ENCODE data around the gene PMPCA.

The PMPCA gene

GRCh38 chr9:136456258-136456657 lies 45.8 kb downstream of the PMPCA start:
- DNase-seq (ENCODE audit: low read depth): no peak

DNA sequence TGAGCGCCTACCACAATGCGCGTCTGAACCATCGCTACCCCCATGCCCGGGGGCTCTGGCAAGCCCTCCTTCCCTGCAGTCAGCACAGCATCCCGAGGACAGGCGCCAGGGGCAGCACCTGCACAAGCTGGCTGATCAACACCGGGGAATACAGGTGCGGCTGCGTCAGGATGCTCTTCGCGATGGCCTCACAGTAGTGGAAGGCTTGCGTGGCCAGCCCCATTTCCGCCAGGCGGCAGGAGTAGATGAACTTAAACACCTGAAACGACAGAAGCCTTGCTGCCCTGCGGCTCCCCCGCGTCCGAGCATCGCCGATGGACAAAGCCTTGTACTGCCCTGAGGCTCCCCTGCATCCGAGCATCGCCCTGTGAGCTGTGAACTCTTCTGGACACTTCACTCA lies 46.9 kb downstream of the PMPCA start:
- no peak for DNase-seq (ENCODE audit: low read depth)

DNA sequence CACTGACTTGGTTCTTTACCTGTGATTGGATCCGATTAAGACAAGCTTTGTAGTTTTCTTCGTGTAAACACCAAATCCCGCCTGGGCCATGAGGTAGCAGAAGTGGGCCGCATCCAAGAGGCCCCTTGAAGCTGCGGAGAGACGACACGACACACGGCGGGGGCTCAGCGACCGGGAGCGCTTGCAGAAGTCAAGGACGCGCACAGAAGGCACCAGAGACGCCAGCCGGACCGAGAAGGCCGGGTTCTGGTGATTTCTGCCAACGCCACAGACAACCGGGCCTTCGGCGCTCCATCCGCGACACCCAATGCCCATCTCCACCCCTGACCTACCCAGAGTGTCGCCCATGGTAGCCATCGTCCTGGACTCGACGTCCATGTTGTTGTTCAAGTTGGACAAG lies 49.0 kb downstream of the PMPCA start:
- DNase-seq (ENCODE audit: low read depth): no peak

DNA sequence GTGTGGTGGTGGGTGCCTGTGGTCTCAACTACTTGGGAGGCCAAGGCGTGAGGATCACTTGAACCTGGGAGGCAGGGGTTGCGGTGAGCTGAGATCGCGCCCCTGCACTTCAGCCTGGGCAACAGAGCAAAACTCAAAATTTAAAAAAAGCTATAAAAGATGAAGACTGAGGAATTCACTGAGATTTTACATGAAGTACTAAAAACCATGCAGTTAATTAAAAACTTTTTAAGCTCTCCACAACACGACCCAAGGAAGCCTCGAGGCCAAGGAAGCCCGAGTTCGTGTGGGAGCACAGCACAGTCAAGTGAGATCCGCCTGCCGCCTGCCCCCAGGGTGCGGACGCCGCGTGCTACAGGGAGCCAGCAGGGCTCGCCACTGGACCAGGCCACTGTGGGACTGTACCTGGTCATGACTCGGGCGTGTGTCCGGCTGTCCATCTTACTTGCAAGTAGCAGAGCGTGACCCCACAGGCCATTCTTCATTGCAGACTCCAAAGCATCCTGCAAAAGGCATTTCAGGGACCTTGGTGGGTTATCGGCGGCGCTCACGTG lies 50.4 kb downstream of the PMPCA start:
- DNase-seq (ENCODE audit: low read depth): no peak

- no peak for DNase-seq (ENCODE audit: low read depth)
Measured at GRCh38 chr9:136462664-136463063, 52.2 kb downstream of the PMPCA start.

- DNase-seq (ENCODE audit: low read depth): no peak
Measured at GRCh38 chr9:136463578-136463977, 53.1 kb downstream of the PMPCA start.

- DNase-seq (ENCODE audit: low read depth): no peak
Measured at GRCh38 chr9:136464241-136464640, 53.8 kb downstream of the PMPCA start.

DNA sequence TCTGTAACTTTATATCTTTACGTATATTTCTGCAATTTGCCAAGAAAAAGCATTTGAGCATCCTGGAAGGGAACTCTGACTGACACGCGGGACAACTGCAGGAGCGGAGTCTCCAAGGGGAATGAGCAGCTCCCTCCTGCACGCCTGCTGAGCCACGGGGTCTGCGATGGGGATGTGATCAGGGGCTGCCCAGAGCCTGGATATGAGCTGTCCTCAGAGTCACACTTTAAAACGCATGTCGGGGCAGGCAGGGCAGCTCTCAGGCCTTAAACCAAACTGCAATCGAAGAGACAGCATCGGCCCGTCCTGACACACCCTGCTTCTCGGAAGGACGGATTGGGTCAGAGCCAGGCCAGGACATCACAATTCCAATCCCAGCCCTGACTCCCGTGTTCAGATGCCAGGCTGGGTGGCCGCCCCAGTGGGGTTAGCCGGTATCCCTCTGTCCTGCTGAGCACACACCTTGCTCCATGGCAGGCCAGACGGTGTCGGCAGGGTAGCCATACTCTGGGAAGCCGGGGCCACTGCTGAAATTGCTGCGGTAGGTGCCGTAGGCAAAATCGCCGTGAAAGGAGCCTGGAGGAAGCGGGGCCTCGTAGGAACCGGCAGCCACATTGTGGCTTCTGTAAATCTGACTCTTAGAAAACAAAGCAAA lies 55.2 kb downstream of the PMPCA start:
- DNase-seq (ENCODE audit: low read depth): no peak

DNA sequence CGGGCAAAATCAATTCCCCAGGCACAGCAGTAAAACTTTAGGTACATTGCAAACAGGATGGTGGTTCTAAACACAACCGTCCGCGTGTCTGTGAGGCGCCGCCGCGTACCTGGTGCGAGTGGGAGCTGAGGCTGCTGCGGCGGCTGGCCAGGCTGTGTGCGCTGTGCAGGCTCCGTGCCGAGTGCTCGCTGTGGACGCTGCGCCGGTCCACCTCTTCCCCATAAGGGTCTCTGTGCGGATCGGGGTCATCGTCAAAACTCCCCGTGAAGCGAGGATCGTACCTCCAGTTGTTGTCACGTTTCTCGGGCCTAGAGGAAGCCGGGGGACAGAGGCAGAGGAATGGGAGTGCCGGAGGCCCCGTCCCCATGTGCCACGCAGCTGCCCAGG lies 55.7 kb downstream of the PMPCA start:
- no peak for DNase-seq (ENCODE audit: low read depth)

GRCh38 chr9:136467766-136468165 lies 57.3 kb downstream of the PMPCA start:
- DNase-seq (ENCODE audit: low read depth): no peak

DNA sequence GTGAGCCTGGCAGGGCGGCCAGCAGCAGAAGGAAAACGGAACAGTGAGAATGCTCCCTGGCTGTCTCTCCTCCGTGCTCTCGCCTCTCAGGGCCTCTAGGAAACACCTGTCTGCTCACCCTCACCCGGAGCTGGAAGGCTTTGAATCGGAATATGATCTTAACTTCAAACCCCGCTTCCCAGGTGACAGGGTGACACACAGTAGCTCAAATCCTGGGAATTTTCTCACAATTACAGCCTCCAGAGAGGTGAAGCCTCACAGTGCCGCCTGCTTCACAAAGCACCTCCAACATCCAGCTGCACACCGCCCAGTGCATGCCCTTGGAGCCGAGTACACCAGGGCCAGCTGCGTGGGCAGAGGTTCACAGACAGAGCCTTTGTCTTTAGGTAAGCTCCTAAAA lies 59.9 kb downstream of the PMPCA start:
- no peak for DNase-seq (ENCODE audit: low read depth)

GRCh38 chr9:136470792-136471469 lies 60.5 kb downstream of the PMPCA start:
- no peak for DNase-seq (ENCODE audit: low read depth)

GRCh38 chr9:136471802-136472487 lies 61.5 kb downstream of the PMPCA start:
- no peak for DNase-seq (ENCODE audit: low read depth)

GRCh38 chr9:136472640-136473353 lies 62.3 kb downstream of the PMPCA start:
- no peak for DNase-seq (ENCODE audit: low read depth)

- no peak for DNase-seq (ENCODE audit: low read depth)
Measured at GRCh38 chr9:136473354-136473721, 62.9 kb downstream of the PMPCA start.
